SK-MEL-5 (cell line): ENCODE measurements around the gene E2F1. TPM values are rescaled to one million over a fixed set of nuclear protein-coding genes. Genes with fewer than 3 reads are reported as not detected.

Source experiments
- DNase-seq: peaks from one replicate; pipeline ENCODE4 v3.0.0-alpha.2; 2016; ENCODE audit warnings: low read depth, low spot score
- in situ Hi-C: cut with HindIII; loops from 2 replicates; pipeline ENCODE4 v1.10.0; 2016; ENCODE audit warnings: low sequenced_read_pairs, high pct_unique_total_duplicates, low pct_unique_long_range_greater_than_20kb
- total RNA-seq: library from RNA; depleted of rRNA; stranded (reverse); fragments of >200 nt; shearing (Covaris generic); gene quantifications from 2 replicates; pipeline ENCODE4 v1.2.3, GENCODE V29; 2014

The E2F1 gene
- total RNA-seq, 1 experiment from 2014 or later, result 18.9 TPM

DNA sequence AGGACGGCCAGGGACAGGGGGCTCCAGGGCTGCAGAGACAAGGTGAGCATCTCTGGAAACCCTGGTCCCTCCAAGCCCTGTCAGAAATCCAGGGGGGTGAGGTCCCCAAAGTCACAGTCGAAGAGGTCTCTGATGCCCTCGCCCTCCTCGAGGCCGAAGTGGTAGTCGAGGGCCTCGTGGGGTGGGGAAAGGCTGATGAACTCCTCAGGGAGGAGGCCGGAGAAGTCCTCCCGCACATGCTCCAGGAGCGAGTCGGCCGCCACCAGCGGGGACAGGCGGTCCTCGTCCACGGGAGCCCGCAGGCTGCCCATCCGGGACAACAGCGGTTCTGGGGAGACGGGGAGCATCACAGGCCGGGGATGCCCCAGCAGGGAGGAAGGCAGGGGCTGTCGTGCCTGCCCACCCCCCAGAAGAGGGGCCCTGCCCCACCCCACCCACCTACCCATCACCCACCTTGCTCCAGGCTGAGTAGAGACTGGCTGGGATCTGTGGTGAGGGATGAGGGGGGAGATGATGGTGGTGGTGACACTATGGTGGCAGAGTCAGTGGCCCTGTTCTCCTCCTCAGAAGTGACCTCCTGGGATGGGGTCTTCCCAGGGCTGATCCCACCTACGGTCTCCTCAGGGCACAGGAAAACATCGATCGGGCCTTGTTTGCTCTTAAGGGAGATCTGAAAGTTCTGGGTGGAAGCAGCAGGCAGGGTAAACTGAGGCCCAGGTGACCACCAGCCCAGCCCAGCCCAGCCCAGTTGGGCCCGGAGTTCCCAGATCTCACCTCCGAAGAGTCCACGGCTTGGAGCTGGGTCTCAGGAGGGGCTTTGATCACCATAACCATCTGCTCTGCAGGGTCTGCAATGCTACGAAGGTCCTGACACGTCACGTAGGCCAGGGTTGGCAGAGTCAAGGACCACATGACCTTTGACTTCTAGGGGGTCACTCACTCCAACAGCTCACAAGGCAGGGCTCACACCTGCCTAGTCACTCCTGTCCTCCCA lies 9.2 kb downstream of the E2F1 start:
- DNase-seq, result no peak
- in situ Hi-C loops, result no loop called here

DNA sequence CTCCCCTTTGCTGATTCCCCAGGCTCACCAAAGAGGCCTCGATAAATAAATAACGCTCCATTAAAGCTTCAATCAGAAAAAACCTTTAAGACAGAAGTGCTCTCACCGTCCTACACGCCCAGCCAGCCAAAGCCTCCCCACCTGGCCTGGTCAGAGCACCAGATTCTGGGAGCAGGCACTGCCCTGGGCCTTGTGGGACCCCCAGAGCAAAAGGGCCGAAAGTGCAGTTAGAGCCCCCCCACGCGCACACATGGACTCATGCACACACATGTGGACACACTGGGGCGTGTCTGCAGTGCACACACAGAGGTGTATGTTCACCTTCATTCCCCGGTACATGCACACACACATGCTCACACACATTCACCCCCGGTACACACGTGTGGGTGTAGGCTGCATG lies 10.1 kb downstream of the E2F1 start:
- in situ Hi-C loops, result no loop called here

DNA sequence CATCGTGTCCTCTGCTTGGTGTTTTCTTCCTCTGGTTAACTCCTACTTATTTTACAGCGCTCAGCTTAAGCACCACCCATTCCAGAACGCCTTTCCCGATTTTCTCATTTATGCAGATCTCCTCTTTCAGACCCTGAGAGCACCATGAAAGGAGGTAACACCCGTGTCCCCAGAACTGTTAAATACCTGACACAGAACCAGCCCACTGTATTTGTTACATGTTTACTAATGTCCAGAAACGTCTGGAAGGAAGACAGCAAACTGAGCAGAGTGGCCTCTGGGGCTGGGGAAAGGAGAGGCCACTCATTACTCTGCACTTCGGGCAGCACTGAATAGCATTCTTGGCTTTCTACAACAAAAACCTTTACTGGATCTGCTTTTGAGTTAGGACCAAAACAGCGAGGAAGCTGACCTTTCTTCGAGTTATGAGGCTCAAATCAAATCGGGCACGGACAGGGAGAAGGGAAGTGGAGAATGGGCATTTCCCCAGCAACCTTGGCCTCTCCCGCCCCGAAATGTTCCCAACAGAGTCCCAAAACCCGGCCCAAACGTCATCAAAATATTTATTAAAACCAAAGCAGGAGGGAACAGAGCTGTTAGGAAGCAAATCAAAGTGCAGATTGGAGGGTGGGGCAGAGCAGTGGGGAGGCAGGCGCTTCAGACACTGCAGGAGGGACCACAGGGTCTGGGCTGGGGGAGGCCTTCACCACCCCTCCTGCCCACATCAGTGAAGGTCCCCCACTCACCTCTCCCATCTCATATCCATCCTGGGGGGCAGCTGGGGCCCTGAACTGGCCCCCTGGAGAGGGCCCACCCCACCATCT lies 10.8 kb downstream of the E2F1 start:
- in situ Hi-C loops, result no loop called here
- no peak for DNase-seq

More for the DNA sequence above, 10.1 kb downstream of the E2F1 start:
- no peak for DNase-seq

DNA sequence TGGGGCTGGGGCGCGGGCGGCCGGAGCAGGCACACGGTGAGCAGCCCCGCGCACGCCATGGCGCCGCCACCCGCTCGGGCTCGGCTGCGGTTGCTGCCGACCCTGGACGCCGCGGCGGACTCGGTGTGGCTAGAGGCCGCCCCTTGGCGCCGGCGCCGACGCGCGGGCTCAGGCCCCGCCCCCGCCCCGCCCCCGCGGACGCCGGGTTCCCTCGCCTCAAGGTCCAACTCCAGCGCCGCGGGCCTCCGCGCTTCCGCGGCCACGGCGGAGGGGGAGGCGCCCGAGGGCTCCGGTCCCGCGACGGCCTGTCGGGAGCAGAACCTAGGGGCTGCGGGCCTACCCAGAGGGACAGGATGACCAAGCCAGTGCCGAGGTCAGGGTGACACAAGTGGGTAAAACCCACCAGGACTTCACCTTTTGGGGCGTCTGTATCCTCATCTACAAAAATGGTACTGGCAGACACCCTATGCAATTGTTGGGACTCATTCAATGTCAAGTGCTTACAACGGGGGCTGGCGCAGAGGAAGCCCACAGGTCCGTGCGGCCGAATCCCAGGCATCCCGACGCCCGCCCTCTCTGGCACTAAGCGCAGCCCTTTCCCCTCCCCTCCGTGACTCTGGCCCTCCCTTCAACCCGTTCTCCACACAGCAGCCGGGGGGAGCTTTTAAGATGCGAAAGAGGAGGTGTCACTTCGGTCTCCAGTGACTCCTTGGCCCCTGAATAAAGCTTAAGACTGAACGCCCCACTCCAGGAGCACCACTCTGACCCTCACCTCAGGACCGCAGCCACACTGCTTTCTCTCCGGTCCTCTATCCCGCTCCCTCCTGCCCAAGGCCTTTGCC lies 11.7 kb downstream of the E2F1 start, which contains the start of gene NECAB3:
NECAB3 (minus strand) TSS at position 135 of the 842 bp plus-strand sequence; CDS start at position 59, 76 bp downstream.
- peak; percentile 68 for DNase-seq
- in situ Hi-C loops, result no loop called here

DNA sequence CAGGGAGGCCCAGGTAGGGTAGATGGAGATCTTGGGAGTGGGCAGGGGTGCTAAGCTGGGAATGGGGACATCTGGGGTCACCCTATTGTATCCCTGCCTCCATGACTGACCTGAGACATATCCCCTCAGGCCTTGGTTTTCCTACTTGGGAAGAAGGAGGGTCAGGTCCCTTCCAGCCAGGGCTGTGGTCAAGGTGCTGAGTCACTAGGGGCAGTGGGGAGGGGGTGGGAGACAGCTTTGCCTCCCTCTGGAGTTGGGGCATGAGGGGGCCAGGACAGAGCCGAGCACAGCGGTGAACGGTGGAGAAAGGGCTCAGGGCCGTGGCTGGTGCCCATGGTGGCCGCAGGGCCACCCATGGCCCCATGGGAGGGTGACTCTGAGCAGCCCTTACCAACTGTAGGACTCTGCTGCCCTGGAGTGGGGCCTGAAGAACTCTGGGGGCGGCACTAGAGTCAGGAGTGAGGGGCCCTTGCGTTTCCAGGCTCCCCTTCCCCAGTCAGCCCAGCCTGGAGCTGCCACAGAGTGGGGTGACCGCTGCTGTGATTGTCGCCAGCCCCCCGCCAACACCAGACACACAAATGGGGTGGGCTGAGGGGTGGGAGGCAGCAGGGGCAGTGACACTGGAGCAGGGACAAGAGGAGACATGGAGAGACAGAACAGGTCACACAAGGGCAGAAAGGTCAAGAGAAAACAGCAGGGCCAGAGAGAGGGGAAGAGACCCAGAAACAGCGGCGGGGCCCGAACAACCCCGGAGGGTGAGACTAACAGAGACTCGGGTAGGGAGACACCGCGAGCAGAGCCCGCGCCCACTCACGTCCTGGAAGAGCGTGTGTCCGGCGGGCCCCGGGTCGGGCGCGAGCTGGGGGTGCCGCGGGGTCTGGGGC lies 12.5 kb downstream of the E2F1 start:
- DNase-seq, result no peak
- in situ Hi-C loops, result no loop called here

DNA sequence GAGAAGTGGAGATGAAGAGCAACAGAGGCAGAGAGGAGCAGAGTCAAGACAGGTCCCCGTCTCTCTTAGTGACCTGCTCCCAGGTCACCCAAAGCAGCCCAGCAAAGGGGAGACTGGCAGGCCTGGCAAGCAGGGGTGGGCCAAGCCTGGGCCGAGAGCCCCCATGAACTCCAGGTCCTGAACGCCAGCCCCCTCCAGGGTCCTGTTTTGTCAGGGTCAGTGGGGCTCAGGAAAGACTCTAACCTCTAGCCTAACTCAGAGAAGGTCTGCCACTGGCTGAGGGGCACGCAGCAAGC lies 13.1 kb downstream of the E2F1 start:
- no peak for DNase-seq
- in situ Hi-C loops, result no loop called here

DNA sequence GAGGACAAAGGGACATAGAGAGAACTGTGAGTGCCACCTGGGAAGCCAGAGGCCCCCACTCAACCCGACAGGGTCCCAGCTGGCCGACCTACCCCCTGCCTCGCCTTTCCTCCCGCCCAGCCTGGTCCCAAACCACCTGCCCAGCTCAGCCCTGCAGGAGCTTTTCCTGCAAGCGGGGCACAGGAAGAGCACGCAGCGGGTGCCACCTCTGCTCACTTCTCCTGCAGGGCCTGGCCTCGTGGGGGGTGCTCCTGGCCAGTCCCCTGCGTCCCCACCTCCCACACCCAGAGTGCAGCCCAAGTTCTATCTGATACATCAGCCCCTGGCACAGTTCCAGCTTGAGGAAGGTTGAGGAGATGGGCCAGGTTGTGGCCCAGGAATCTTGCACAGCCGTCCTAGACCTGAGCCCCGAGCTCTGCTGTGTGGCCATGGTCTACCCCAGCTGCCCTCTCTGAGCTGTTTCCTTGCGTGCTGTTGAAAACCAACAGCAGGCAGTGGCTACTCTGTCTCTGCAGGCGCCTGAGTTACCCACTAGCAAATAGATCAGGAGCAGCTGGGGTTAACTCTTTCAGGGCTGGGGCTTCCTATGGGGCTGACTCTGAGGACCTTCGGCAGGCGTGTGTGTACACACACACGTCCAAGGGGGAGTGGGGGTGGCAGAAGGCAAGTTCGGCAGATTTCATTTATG lies 13.6 kb downstream of the E2F1 start:
- in situ Hi-C loops, result no loop called here
- no peak for DNase-seq

DNA sequence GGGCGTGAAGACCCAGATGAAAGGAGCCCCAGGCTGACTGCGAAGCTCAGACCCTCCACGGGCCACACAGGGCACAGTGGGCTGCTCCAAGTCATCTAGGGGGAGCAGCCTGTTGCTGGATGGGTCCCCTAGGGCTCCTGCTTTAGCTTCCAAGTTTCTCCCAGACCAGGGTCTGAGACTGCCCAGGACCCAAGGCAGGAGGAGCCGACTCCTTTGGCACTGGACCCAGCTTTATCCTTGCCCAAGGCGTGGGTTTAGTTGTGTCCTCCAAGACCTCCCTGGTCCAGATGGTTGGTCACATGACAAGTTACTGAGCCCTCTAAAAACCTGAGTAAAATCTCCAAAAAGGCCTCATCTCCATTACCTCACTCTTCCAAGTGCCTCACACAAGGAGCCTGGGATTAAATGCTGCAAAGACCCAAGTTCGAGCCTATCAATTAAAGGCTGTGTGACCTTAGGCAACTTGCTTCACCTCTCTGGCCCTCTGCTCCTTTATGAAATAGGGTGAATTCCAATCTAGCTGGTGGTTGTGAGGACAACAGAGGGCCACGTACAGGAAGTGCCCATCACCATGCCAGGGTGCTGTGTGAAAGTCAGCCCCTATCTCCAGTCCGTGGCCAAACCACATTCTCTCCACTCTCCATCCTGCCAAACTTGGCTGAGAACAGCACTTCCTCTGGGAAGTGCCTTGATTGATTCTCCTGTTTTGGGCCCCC lies 14.5 kb downstream of the E2F1 start:
- DNase-seq, result no peak
- in situ Hi-C loops, result no loop called here

DNA sequence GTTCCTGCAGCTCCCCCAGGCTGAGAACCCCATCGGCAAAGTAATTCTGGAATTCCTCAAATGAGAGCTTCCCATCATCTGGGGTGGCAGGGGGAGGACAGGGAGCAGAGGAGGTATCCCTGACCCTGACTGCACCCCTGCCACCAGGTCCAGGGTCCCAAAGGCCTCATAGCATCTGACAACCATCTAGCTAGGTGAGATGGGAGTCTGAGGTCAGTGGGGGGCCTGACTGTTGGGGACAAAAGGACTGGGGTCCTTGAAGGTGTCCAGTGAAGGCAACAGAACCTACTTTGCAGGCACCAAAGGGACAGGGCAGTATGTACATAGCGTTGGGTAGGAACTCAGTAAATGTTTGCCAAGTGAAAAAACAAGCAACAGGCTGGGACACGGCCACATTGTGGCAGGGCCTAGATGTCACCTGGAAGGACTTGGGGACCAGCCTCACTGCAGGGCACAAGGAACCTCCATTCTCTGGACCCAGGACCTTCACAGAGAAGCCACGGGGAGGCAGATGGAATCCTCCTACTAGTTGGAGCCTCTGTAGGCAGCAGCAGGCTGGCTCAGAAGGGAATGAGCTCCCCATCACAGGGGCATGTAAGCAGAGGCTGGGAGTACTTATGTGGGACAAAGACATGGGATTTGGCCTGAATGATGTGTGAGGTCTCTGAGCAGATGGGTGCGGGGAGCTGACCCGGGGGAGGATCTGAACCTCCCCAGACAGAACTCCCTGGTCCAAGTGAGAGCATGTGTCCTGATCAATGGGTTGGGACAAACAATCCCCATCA lies 15.3 kb downstream of the E2F1 start:
- DNase-seq, result no peak
- in situ Hi-C loops, result no loop called here

DNA sequence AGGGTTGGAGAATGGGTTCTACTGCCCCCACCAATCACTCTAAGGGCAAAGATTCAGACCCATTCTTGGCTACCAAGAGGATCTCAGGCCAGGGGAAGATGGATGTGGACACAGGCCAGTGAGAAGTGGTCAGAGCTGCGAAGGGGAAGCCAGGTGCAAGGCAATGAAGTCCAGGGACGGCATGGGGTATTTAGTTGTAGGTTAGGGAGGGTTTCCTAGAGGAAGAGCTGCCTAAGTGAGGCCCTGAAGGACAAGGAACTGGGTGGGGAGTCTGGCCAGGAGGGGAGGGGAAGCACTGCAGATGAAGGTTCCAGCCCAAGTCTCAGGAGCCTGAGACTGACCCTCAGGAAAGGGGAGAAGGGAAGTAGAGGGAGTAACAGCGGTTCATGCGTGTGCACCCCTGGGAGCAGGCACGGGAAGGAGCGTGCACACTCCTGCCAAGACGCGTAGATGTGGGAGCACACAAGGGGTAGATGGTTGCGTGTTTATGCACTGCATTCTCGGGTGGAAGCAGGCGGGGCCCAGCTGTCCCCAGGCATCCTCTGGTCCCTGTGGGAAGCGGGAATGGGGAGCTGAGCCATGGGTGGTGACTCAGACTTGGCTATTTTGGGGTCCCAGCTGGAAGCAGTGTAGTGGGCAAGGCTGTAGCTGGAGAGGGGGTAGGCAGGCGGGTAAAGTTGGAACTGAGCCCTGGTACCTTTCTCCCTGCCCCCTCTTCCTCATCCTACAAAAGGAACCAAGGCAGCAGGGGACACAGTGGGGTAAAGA lies 16.1 kb downstream of the E2F1 start:
- in situ Hi-C loops, result no loop called here
- no peak for DNase-seq

DNA sequence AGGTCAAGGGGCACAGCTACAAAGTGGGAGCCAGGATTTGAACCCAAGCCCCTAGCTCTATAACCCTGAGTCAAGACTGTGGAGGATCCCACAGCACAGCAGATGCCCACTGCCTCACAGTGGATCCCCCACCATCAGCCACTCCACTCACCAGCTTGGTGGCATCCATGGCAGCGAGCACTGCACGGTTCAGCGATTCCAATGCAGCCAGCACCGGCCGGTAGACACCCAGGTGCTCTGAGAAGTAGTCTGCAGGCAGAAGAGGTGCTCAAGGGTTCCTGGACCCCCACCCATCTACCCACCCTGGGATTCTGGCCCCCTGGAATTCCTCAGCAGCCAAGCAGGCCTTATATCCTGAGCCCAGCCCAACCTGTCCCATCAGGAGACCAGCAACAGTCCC lies 17.0 kb downstream of the E2F1 start:
- DNase-seq, result no peak
- in situ Hi-C loops, result no loop called here

DNA sequence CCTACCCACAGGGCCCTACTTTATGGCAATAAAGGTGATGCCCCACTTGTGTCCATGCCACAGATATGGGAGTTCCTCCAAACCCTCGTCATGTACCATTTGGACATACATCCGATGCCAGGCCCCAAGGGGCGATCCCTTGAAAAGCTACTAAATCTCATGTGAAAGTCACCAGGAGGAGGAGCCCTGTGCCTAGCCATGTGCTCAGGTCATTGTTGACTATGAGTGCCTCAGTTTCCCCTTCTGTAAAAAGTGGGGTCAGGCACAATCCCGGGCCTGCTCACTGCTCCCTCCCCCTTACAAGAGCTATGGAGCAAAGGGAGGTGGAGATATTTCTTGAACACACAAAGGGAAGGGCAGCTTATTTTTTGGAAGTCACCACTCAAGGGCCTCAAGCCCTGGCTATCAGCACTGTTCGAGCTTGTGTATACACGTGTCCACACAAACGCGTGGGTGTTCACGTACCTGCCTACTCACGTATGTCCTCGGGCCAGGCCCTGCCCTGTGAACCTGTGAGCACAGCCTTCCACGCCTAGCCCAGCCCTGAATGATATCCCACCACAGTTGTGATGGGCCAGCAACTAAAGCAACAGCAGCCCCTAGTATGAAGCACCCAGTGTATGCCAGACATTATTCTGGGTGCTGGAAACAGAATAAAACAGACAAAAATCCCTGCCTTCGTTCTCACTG lies 17.6 kb downstream of the E2F1 start:
- in situ Hi-C loops, result no loop called here
- DNase-seq, result no peak

DNA sequence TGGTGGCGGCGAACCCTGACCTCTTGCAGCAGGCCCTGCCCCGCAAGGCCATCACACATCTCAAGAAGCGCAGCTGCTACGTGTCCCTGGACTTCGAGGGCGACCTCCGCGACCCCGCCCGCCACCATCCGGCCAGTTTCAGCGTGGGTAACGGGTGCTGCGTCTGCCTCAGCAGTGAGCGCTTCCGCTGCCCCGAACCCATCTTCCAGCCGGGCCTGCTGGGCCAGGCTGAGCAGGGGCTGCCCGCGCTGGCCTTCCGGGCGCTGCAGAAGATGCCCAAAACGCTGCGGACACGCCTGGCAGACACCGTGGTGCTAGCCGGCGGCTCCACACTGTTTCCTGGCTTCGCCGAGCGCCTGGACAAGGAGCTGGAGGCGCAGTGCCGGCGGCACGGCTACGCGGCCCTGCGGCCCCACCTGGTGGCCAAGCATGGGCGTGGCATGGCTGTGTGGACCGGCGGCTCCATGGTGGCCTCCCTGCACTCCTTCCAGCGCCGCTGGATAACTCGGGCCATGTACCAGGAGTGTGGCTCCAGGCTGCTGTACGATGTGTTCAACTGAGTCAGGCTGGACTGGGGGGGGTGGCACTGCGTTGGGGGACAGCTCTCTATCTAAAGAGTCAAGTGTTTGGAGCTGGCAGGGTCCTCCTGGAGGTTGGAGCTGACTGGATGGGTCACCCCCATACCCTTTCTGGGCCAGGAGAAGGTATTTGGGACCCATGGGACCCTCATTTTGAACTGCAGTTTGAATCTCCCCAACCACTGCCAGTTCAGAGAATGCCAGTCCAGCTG lies 18.3 kb downstream of the E2F1 start:
- in situ Hi-C loops, result no loop called here
- DNase-seq, result no peak
